Type B pancreatic cell (in vitro differentiated cells): ENCODE data around the gene RBFA. TPM values are rescaled to one million over a fixed set of nuclear protein-coding genes. Genes with fewer than 3 reads are reported as not detected.

Experiments used
- DNase-seq: peaks from one replicate; pipeline ENCODE4 v3.0.0; 2021; ENCODE audit warnings: mixed read lengths; ENCODE audit not compliant: unreplicated experiment; ENCODE audit errors: extremely low spot score
- H3K27ac Mint-ChIP-seq: 2 replicates; pipeline ENCODE4 v1.8.0; 2021; ENCODE audit warnings: mild to moderate bottlenecking, mixed read lengths
- H3K27me3 Mint-ChIP-seq: 2 replicates; pipeline ENCODE4 v1.8.0; 2021; ENCODE audit warnings: mixed read lengths
- H3K36me3 Mint-ChIP-seq: 2 replicates; pipeline ENCODE4 v1.8.0; 2021; ENCODE audit warnings: mixed read lengths
- H3K4me1 Mint-ChIP-seq: one replicate; pipeline ENCODE4 v1.8.0; 2021; ENCODE audit warnings: mixed read lengths; ENCODE audit not compliant: unreplicated experiment
- H3K4me3 Mint-ChIP-seq: 2 replicates; pipeline ENCODE4 v1.8.0; 2021; ENCODE audit warnings: mild to moderate bottlenecking, mixed read lengths
- H3K9me3 Mint-ChIP-seq: 2 replicates; pipeline ENCODE4 v1.8.0; 2021; ENCODE audit warnings: mixed read lengths
- CTCF ChIP-seq: fragments of 200-600 bp; sonication (generic); conservative IDR thresholded peaks from 2 replicates; pipeline ENCODE4 v1.5.0; 2021; ENCODE audit warnings: antibody characterized with exemption, mild to moderate bottlenecking
- total RNA-seq: library from RNA; stranded (reverse); gene quantifications from 2 replicates; pipeline ENCODE4 v1.2.1, GENCODE V29; 2021; ENCODE audit warnings: low replicate concordance

RBFA gene
- total RNA-seq, 1 donor from 2014 or later: 37.8 TPM

DNA sequence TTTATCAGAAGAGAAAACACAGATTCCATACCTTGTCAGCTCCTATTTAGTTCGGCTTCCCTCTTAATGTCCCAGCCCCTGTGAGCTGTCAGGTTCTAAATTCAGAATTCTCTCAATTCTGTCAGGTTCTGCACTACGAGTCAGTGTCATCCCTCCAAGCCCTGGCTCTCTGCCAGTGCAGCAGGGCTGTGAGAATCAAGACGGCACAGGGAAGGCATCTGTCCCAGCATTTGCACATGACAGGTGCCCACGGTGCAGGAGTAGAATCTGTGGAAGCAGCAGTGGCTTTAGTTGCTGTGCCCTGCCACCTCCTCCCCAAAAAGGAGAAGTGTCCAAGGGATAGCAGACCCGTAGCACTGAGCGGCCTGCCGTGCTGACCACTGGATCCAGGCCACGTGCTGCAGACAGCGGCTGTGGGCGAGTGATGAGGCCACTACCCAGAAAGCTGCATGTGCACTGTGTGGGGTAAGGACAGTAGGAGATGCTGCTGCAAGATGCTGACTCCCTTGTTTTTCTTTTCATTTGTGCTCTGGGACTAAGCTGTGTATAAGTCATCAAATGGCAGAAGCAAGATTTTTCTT is 12.8 kb downstream of the RBFA start:
- no peak overlapping the region for H3K27ac Mint-ChIP-seq
- H3K27me3 Mint-ChIP-seq: no peaks in the 10 kb centered on the region
- H3K36me3 Mint-ChIP-seq: peaks cover 44% of the 10 kb centered on the region

GRCh38 chr18:80050797-80051196 is 16.6 kb downstream of the RBFA start:
- H3K36me3 Mint-ChIP-seq: peaks cover 32% of the 10 kb centered on the region
- no peak for DNase-seq
- H3K4me3 Mint-ChIP-seq: no peak overlapping the region
- no peak overlapping the region for H3K27ac Mint-ChIP-seq
- H3K4me1 Mint-ChIP-seq: no peaks in the 10 kb centered on the region
- TF ChIP-seq CTCF: no peak
- peaks cover 10% of the 10 kb centered on the region for H3K9me3 Mint-ChIP-seq
- H3K27me3 Mint-ChIP-seq: no peaks in the 10 kb centered on the region

More for the DNA sequence above, 12.8 kb downstream of the RBFA start:
- H3K4me3 Mint-ChIP-seq: no peak overlapping the region
- DNase-seq: no peak
- no peaks in the 10 kb centered on the region for H3K4me1 Mint-ChIP-seq
- no peak for TF ChIP-seq CTCF
- H3K9me3 Mint-ChIP-seq: peaks cover 4% of the 10 kb centered on the region

DNA sequence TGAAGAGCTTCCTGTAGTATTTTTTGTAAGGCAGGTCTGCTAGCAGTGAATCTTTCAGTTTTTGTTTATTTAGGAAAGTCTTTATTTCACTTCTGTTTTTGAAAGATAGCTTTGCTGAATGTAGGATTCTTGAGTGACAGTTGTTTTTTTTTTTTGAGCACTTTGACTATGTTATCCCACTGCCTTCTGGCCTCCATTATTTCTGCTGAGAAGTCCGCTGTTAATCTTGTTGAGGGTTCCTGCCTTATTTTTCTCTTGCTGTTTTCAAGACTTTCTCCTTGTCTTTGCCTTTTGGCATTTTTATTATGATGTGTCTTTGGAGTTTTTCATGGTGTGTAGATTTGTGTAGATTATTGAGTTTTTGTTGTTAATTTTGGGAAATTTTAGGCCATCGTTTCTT is 21.9 kb downstream of the RBFA start:
- no peaks in the 10 kb centered on the region for H3K27me3 Mint-ChIP-seq
- peaks cover 19% of the 10 kb centered on the region for H3K9me3 Mint-ChIP-seq
- H3K36me3 Mint-ChIP-seq: peaks cover 20% of the 10 kb centered on the region
- H3K27ac Mint-ChIP-seq: no peak overlapping the region
- DNase-seq: no peak
- no peaks in the 10 kb centered on the region for H3K4me1 Mint-ChIP-seq
- no peak overlapping the region for H3K4me3 Mint-ChIP-seq
- TF ChIP-seq CTCF: no peak

- no peak overlapping the region for H3K4me3 Mint-ChIP-seq
- H3K27ac Mint-ChIP-seq: no peak overlapping the region
- H3K27me3 Mint-ChIP-seq: no peaks in the 10 kb centered on the region
- H3K9me3 Mint-ChIP-seq: peaks cover 15% of the 10 kb centered on the region
- TF ChIP-seq CTCF: no peak
- DNase-seq: no peak
- no peaks in the 10 kb centered on the region for H3K4me1 Mint-ChIP-seq
- H3K36me3 Mint-ChIP-seq: peaks cover 8% of the 10 kb centered on the region
Observed at GRCh38 chr18:80059945-80060344, 25.7 kb downstream of the RBFA start.

- no peaks in the 10 kb centered on the region for H3K4me1 Mint-ChIP-seq
- no peaks in the 10 kb centered on the region for H3K27me3 Mint-ChIP-seq
- H3K9me3 Mint-ChIP-seq: no peaks in the 10 kb centered on the region
- H3K27ac Mint-ChIP-seq: no peak overlapping the region
- DNase-seq: no peak
- no peaks in the 10 kb centered on the region for H3K36me3 Mint-ChIP-seq
- no peak overlapping the region for H3K4me3 Mint-ChIP-seq
- no peak for TF ChIP-seq CTCF
Observed at GRCh38 chr18:80065705-80066104, 31.5 kb downstream of the RBFA start.

- Mint-ChIP-seq H3K4me3 (no peak overlapping the region), H3K27ac (no peak overlapping the region), H3K36me3 (no peaks in the 10 kb centered on the region), H3K27me3 (no peaks in the 10 kb centered on the region), H3K9me3 (no peaks in the 10 kb centered on the region), H3K4me1 (no peaks in the 10 kb centered on the region)
- TF ChIP-seq CTCF: no peak
- no peak for DNase-seq
Observed at GRCh38 chr18:80067321-80067720, 33.1 kb downstream of the RBFA start.
